Smooth muscle cell of the coronary artery (primary cell): Measurements from ENCODE around the gene SMIM31. TPM values are rescaled to one million over a fixed set of nuclear protein-coding genes. Genes with fewer than 3 reads are reported as not detected.

ENCODE experiments used
- total RNA-seq: library from RNA; depleted of rRNA; stranded (reverse); fragments of >200 nt; gene quantifications from 2 replicates; pipeline ENCODE4 v1.2.3, GENCODE V29; 2014; ENCODE audit warnings: low replicate concordance

SMIM31 gene
- total RNA-seq = not detected in 2 replicates

DNA sequence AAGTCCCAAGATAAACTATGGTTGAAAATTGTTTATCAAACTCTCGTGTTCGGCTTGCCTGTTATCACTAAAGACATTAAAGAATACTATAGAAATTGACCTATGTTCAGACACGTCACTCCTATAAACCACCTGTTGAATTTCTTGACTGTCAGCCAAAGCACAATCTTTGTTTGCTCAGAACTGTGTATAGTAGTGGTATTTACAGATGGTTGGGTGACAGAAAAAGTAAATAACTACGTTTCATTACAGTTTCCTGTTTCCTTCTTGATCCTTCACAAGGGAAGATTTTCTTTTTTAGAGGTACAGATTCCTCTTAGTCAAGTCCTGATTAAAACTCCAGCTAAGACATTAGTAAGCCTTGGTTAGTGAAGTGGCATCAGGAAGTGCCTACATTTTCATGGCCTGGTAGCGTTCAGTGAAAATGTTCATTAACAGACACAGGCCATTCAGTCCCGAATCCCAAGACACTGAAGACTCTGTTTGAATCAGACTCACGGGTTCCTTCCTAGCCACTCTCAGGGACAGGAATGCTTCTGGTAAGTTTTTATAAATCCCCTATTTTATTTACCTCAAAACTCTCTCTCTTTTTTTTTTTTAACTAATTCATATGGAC, at the start of gene SMIM31:
SMIM31 (plus strand) TSS at position 259 of the 616 bp plus-strand sequence. CDS start 16,313 bp downstream, outside the sequence.

Other genes starting within 250 kb of the SMIM31 start
- 0.23 TPM in 1 of 2 replicates, not detected in the other for gene APELA, start 123.0 kb downstream of the SMIM31 start, total RNA-seq
- gene TRIM61, start 223.5 kb downstream of the SMIM31 start, total RNA-seq = 0.94 and 1.1 TPM in 2 replicates